PC-3 (cell line): Measurements from ENCODE around the gene ARL11. TPM values are rescaled to one million over a fixed set of nuclear protein-coding genes. Genes with fewer than 3 reads are reported as not detected.

Experiments used
- ATAC-seq: fragments of 200-7000 bp; cut with Tn5 transposase; 2 replicates; pipeline ENCODE4 v1.9.1; 2020; ENCODE audit warnings: mild to moderate bottlenecking, moderate library complexity
- BruUV-seq: library from RNA; stranded (reverse); fragments of 400-500 nt; replicated peaks from 2 replicates; lab custom pipeline; 2021; lab: Mats Ljungman, UMichigan
- CTCF ChIA-PET: fragments of 300-600 bp; sonication (Branson Sonifier 250); formaldehyde crosslinking; loops from one replicate; lab custom pipeline; 2022; ENCODE audit warnings: antibody characterized with exemption; lab: Charles Lee
- POLR2A ChIA-PET: fragments of 300-600 bp; sonication (Branson Sonifier 250); formaldehyde crosslinking; loops from one replicate; lab custom pipeline; 2022; ENCODE audit warnings: antibody characterized with exemption; ENCODE audit not compliant: unreplicated experiment; lab: Charles Lee
- DNase-seq: peaks from one replicate; pipeline ENCODE4 v3.0.0-alpha.2; 2015
- H2AFZ ChIP-seq: fragments of 300-600 bp; sonication (generic); 2 replicates; pipeline ENCODE4 v1.6.0; 2016; ENCODE audit warnings: antibody characterized with exemption, low read length
- H3F3A ChIP-seq: fragments of 300-600 bp; sonication (generic); one replicate; pipeline ENCODE4 v1.6.0; 2017; ENCODE audit warnings: antibody characterized with exemption, low read length, control low read depth, mild to moderate bottlenecking; ENCODE audit not compliant: unreplicated experiment
- H3K27ac ChIP-seq: fragments of 300-600 bp; sonication (generic); 2 replicates; pipeline ENCODE4 v1.5.1; 2016; ENCODE audit warnings: mild to moderate bottlenecking, low read length
- H3K27me3 ChIP-seq: fragments of 300-600 bp; sonication (generic); 2 replicates; pipeline ENCODE4 v1.6.1; 2016; ENCODE audit warnings: low read length, mixed read lengths
- H3K36me3 ChIP-seq: fragments of 300-600 bp; sonication (generic); 2 replicates; pipeline ENCODE4 v1.6.1; 2016; ENCODE audit warnings: low read depth, mixed run types, low read length, mixed read lengths
- H3K4me1 ChIP-seq: fragments of 300-600 bp; sonication (generic); 2 replicates; pipeline ENCODE4 v1.5.1; 2016; ENCODE audit warnings: low read length; ENCODE audit not compliant: insufficient read depth
- H3K4me2 ChIP-seq: fragments of 300-600 bp; sonication (generic); 2 replicates; pipeline ENCODE4 v1.6.0; 2016; ENCODE audit warnings: low read length
- H3K4me3 ChIP-seq: fragments of 300-600 bp; sonication (generic); 2 replicates; pipeline ENCODE4 v1.5.1; 2016; ENCODE audit warnings: mild to moderate bottlenecking, low read length, mixed read lengths
- H3K79me2 ChIP-seq: fragments of 300-600 bp; sonication (generic); 2 replicates; pipeline ENCODE4 v1.6.1; 2017; ENCODE audit warnings: low read length, mixed read lengths
- H3K9ac ChIP-seq: fragments of 300-600 bp; sonication (generic); 2 replicates; pipeline ENCODE4 v1.6.0; 2016; ENCODE audit warnings: mild to moderate bottlenecking, low read length
- H3K9me2 ChIP-seq: fragments of 300-600 bp; sonication (generic); replicated peaks from 2 replicates; pipeline ENCODE4 v1.6.1; 2016; ENCODE audit warnings: mixed run types, low read length, mixed read lengths
- H3K9me3 ChIP-seq: fragments of 300-600 bp; sonication (generic); 2 replicates; pipeline ENCODE4 v1.6.1; 2016; ENCODE audit warnings: low read length, mixed read lengths
- H4K20me1 ChIP-seq: fragments of 300-600 bp; sonication (generic); 2 replicates; pipeline ENCODE4 v1.6.1; 2016; ENCODE audit warnings: low read length, mixed read lengths
- CTCF ChIP-seq: fragments of 300-600 bp; sonication (generic); conservative IDR thresholded peaks from 2 replicates; pipeline ENCODE4 v1.5.1; 2017; ENCODE audit warnings: antibody characterized with exemption, low read depth, mild to moderate bottlenecking, low read length
- EZH2 ChIP-seq: fragments of 300-600 bp; sonication (generic); IDR thresholded peaks from one replicate; pipeline ENCODE4 v1.6.1; 2017; ENCODE audit warnings: antibody characterized with exemption, mild to moderate bottlenecking, low read length; ENCODE audit not compliant: unreplicated experiment
- EZH2phosphoT487 ChIP-seq: fragments of 300-600 bp; sonication (generic); IDR thresholded peaks from 2 replicates; pipeline ENCODE4 v1.6.1; 2018; ENCODE audit warnings: mild to moderate bottlenecking, antibody characterized with exemption, low read length, borderline replicate concordance
- intact Hi-C: fragments of 100-400 bp; cut with micrococcal nuclease; formaldehyde crosslinking; loops from 2 replicates; pipeline ENCODE4 v1.9.0; 2023
- total RNA-seq: library from RNA; depleted of rRNA; stranded (reverse); fragments of >200 nt; gene quantifications from 2 replicates; pipeline ENCODE4 v1.2.3, GENCODE V29; 2014

Gene ARL11
- total RNA-seq, 1 experiment from 2014 or later: not detected

- ChIA-PET POLR2A (no interaction called here), CTCF (no interaction called here)
- Histone ChIP-seq H3K27ac (no peak overlapping the region), H3K79me2 (no peaks in the 10 kb centered on the region), H3K4me2 (no peak overlapping the region), H3K9ac (no peak overlapping the region), H3K9me2 (no peaks in the 10 kb centered on the region), H3F3A (no peaks in the 10 kb centered on the region), H3K4me1 (peaks cover 15% of the 10 kb centered on the region), H4K20me1 (no peaks in the 10 kb centered on the region), H3K9me3 (no peaks in the 10 kb centered on the region), H3K36me3 (no peaks in the 10 kb centered on the region), H3K27me3 (no peaks in the 10 kb centered on the region), H2AFZ (no peak overlapping the region), H3K4me3 (no peak overlapping the region)
- no peak for TF ChIP-seq CTCF
- ATAC-seq: no peak
- no peak for DNase-seq
- BruUV-seq: no TSS peak
- intact Hi-C loops: loop anchor here (10.0 kb wide), 1 partner anchor 80 kb away; no protein-coding TSS in a partner anchor
These were observed 23.7 kb upstream of the ARL11 start for GRCh38 chr13:49604570-49604969.

GRCh38 chr13:49606747-49607648, 21.3 kb upstream of the ARL11 start:
- TF ChIP-seq CTCF: peak; percentile 81
- no peak for TF ChIP-seq EZH2phosphoT487
- no peak overlapping the region for H3K27ac ChIP-seq
- peak overlapping the region; percentile 67 for H2AFZ ChIP-seq
- H3K4me2 ChIP-seq: peak overlapping the region; percentile 71
- BruUV-seq: no TSS peak
- H3K9me2 ChIP-seq: no peaks in the 10 kb centered on the region
- H3K9me3 ChIP-seq: no peaks in the 10 kb centered on the region
- intact Hi-C loops: loop anchor here (1.0 to 10.0 kb wide), 6 partner anchors 47 to 306 kb away; partner anchors contain the start of genes CAB39L, PHF11 and SETDB2
- DNase-seq: peak; percentile 84
- no peaks in the 10 kb centered on the region for H3K79me2 ChIP-seq
- H3K4me3 ChIP-seq: peak overlapping the region; percentile 50; the same call in 1 of the 2 replicates
- H3K9ac ChIP-seq: no peak overlapping the region
- ChIA-PET CTCF (interaction anchor here (0.5 to 1.0 kb wide), 3 partner anchors 37 to 392 kb away, joined by 3 to 4 read pairs (median 3); no protein-coding TSS in a partner anchor), POLR2A (no interaction called here)
- H4K20me1 ChIP-seq: no peaks in the 10 kb centered on the region
- no peaks in the 10 kb centered on the region for H3K36me3 ChIP-seq
- ATAC-seq: peak; percentile 78
- no peaks in the 10 kb centered on the region for H3K27me3 ChIP-seq
- H3F3A ChIP-seq: no peaks in the 10 kb centered on the region
- H3K4me1 ChIP-seq: peaks cover 15% of the 10 kb centered on the region

- no TSS peak for BruUV-seq
- POLR2A ChIA-PET: no interaction called here
These were observed 20.5 kb upstream of the ARL11 start for GRCh38 chr13:49607761-49608160.

More at GRCh38 chr13:49607761-49608160, 20.5 kb upstream of the ARL11 start:
- Histone ChIP-seq H3K4me1 (peaks cover 8% of the 10 kb centered on the region), H3K4me3 (no peak overlapping the region), H3K9ac (no peak overlapping the region), H3K79me2 (no peaks in the 10 kb centered on the region), H2AFZ (no peak overlapping the region), H3K4me2 (no peak overlapping the region), H4K20me1 (no peaks in the 10 kb centered on the region), H3F3A (no peaks in the 10 kb centered on the region), H3K36me3 (no peaks in the 10 kb centered on the region), H3K27ac (no peak overlapping the region), H3K9me2 (no peaks in the 10 kb centered on the region), H3K9me3 (no peaks in the 10 kb centered on the region), H3K27me3 (no peaks in the 10 kb centered on the region)
- intact Hi-C loops: loop anchor here (1.0 to 10.0 kb wide), 6 partner anchors 47 to 306 kb away; partner anchors contain the start of genes CAB39L, PHF11 and SETDB2
- DNase-seq: no peak
- TF ChIP-seq EZH2phosphoT487 (no peak), CTCF (no peak), EZH2 (no peak)
- CTCF ChIA-PET: no interaction called here
- ATAC-seq: no peak
